ENCODE data around the gene CASP2.
A peak's percentile ranks its signal among the peaks of the same experiment; 100 is the strongest.

The CASP2 gene

GRCh38 chr7:143248761-143249354 is 39.3 kb upstream of the CASP2 start:
- Histone ChIP-seq H3K9me3 (ENCODE audit: control insufficient read depth in 1 of 2, low read length in 2 of 2) (no peaks in the 10 kb centered on the region), H3K36me3 (ENCODE audit: control insufficient read depth in 1 of 2, insufficient read depth in 2 of 2, low read length in 2 of 2) (no peaks in the 10 kb centered on the region), H3K27me3 (ENCODE audit: control insufficient read depth in 1 of 2, insufficient read depth in 2 of 2, low read length in 2 of 2) (no peaks in the 10 kb centered on the region), H3K27ac (ENCODE audit: low read depth, low read length) (peak overlapping the region; percentile 5), H3K9ac (ENCODE audit: low read depth in 1 of 2, low read length in 2 of 2) (no peak overlapping the region), H3K4me1 (ENCODE audit: control insufficient read depth in 1 of 2, insufficient read depth in 2 of 2, low read length in 2 of 2) (peaks cover 16 to 30% of the 10 kb centered on the region in 2 donors), H3K4me3 (ENCODE audit: low read depth in 1 of 2, low read length in 2 of 2) (peak overlapping the region in 1 of 2 donors; percentile 19)

GRCh38 chr7:143250199-143250598 is 38.0 kb upstream of the CASP2 start:
- H3K9me3 ChIP-seq (ENCODE audit: control insufficient read depth in 1 of 2, low read length in 2 of 2): no peaks in the 10 kb centered on the region
- no peak overlapping the region for H3K27ac ChIP-seq (ENCODE audit: low read depth, low read length)
- no peaks in the 10 kb centered on the region for H3K36me3 ChIP-seq (ENCODE audit: control insufficient read depth in 1 of 2, insufficient read depth in 2 of 2, low read length in 2 of 2)
- peaks cover 10 to 18% of the 10 kb centered on the region in 2 donors for H3K4me1 ChIP-seq (ENCODE audit: control insufficient read depth in 1 of 2, insufficient read depth in 2 of 2, low read length in 2 of 2)
- H3K9ac ChIP-seq (ENCODE audit: low read depth in 1 of 2, low read length in 2 of 2): no peak overlapping the region
- no peaks in the 10 kb centered on the region for H3K27me3 ChIP-seq (ENCODE audit: control insufficient read depth in 1 of 2, insufficient read depth in 2 of 2, low read length in 2 of 2)
- no peak overlapping the region for H3K4me3 ChIP-seq (ENCODE audit: low read depth in 1 of 2, low read length in 2 of 2)

DNA sequence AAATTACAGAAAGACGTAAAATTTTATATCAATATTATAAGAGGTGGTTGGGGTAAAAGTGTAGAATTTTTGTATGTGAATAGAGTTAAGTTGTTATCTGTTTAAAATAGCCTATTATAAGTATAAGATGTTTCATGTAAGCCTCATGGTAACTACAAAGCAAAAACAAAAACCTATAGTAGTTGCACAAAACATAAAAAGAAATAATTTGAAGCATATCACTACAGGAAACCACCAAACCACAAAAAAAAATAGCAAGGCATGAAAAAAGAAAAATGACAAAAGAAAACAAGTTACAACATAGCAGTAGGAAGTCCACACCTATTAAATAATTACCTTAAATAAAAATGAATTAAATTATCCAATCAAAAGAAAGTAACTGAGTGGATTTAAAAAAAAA is 37.3 kb upstream of the CASP2 start:
- H3K9ac ChIP-seq (ENCODE audit: low read depth in 1 of 2, low read length in 2 of 2): no peak overlapping the region
- no peak overlapping the region for H3K27ac ChIP-seq (ENCODE audit: low read depth, low read length)
- no peaks in the 10 kb centered on the region for H3K27me3 ChIP-seq (ENCODE audit: control insufficient read depth in 1 of 2, insufficient read depth in 2 of 2, low read length in 2 of 2)
- no peaks in the 10 kb centered on the region for H3K9me3 ChIP-seq (ENCODE audit: control insufficient read depth in 1 of 2, low read length in 2 of 2)
- peaks cover 4 to 13% of the 10 kb centered on the region in 2 donors for H3K4me1 ChIP-seq (ENCODE audit: control insufficient read depth in 1 of 2, insufficient read depth in 2 of 2, low read length in 2 of 2)
- no peaks in the 10 kb centered on the region for H3K36me3 ChIP-seq (ENCODE audit: control insufficient read depth in 1 of 2, insufficient read depth in 2 of 2, low read length in 2 of 2)
- no peak overlapping the region for H3K4me3 ChIP-seq (ENCODE audit: low read depth in 1 of 2, low read length in 2 of 2)

DNA sequence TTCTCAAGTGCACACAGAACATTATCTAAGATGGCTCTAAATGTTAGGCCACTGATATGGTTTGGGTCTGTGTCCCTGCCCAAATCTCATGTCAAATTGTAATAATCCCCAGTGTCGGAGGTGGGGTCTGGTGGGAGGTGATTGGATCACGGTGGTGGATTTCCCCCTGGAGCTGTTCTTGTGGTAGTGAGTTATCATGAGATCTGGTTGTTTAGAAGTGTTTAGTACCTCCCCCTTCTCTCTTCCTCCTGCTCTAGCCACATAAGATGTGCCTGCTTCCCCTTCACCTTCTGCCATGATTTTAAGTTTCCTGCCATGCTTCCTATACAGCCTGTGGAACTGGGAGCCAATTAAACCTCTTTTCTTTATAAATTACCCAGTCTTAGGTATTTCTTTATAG is 36.1 kb upstream of the CASP2 start:
- no peaks in the 10 kb centered on the region for H3K9me3 ChIP-seq (ENCODE audit: control insufficient read depth in 1 of 2, low read length in 2 of 2)
- H3K27ac ChIP-seq (ENCODE audit: low read depth, low read length): no peak overlapping the region
- no peaks in the 10 kb centered on the region for H3K36me3 ChIP-seq (ENCODE audit: control insufficient read depth in 1 of 2, insufficient read depth in 2 of 2, low read length in 2 of 2)
- no peak overlapping the region for H3K4me3 ChIP-seq (ENCODE audit: low read depth in 1 of 2, low read length in 2 of 2)
- peaks cover 4 to 13% of the 10 kb centered on the region in 2 donors for H3K4me1 ChIP-seq (ENCODE audit: control insufficient read depth in 1 of 2, insufficient read depth in 2 of 2, low read length in 2 of 2)
- no peaks in the 10 kb centered on the region for H3K27me3 ChIP-seq (ENCODE audit: control insufficient read depth in 1 of 2, insufficient read depth in 2 of 2, low read length in 2 of 2)
- H3K9ac ChIP-seq (ENCODE audit: low read depth in 1 of 2, low read length in 2 of 2): no peak overlapping the region

GRCh38 chr7:143255564-143255963 is 32.6 kb upstream of the CASP2 start:
- H3K9me3 ChIP-seq (ENCODE audit: control insufficient read depth in 1 of 2, low read length in 2 of 2): no peaks in the 10 kb centered on the region
- H3K9ac ChIP-seq (ENCODE audit: low read depth in 1 of 2, low read length in 2 of 2): no peak overlapping the region
- H3K27ac ChIP-seq (ENCODE audit: low read depth, low read length): no peak overlapping the region
- H3K4me1 ChIP-seq (ENCODE audit: control insufficient read depth in 1 of 2, insufficient read depth in 2 of 2, low read length in 2 of 2): peaks cover 11 to 15% of the 10 kb centered on the region in 2 donors
- H3K36me3 ChIP-seq (ENCODE audit: control insufficient read depth in 1 of 2, insufficient read depth in 2 of 2, low read length in 2 of 2): no peaks in the 10 kb centered on the region
- no peak overlapping the region for H3K4me3 ChIP-seq (ENCODE audit: low read depth in 1 of 2, low read length in 2 of 2)
- no peaks in the 10 kb centered on the region for H3K27me3 ChIP-seq (ENCODE audit: control insufficient read depth in 1 of 2, insufficient read depth in 2 of 2, low read length in 2 of 2)

DNA sequence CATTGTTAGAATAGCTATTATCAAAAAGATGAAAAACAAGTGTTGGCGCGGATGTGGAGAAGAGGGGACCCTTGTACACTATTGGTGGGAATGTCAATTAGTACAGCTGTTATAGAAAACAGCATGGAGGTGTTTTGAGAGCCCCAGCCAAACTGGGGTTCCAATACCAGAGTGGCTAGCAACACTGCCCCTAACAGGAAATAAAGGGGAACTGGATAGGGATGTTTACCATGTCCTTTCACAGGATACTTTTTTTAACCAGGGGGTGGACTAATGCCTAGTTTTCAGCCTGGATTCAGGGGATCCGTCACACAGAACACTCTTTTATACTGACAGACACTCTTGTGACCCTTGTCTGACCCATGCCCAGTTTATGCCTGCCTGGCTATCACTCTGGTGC is 31.8 kb upstream of the CASP2 start:
- Histone ChIP-seq H3K9me3 (ENCODE audit: control insufficient read depth in 1 of 2, low read length in 2 of 2) (no peaks in the 10 kb centered on the region), H3K27me3 (ENCODE audit: control insufficient read depth in 1 of 2, insufficient read depth in 2 of 2, low read length in 2 of 2) (no peaks in the 10 kb centered on the region), H3K9ac (ENCODE audit: low read depth in 1 of 2, low read length in 2 of 2) (no peak overlapping the region), H3K4me3 (ENCODE audit: low read depth in 1 of 2, low read length in 2 of 2) (no peak overlapping the region), H3K36me3 (ENCODE audit: control insufficient read depth in 1 of 2, insufficient read depth in 2 of 2, low read length in 2 of 2) (no peaks in the 10 kb centered on the region), H3K4me1 (ENCODE audit: control insufficient read depth in 1 of 2, insufficient read depth in 2 of 2, low read length in 2 of 2) (peaks cover 11 to 15% of the 10 kb centered on the region in 2 donors), H3K27ac (ENCODE audit: low read depth, low read length) (no peak overlapping the region)

DNA sequence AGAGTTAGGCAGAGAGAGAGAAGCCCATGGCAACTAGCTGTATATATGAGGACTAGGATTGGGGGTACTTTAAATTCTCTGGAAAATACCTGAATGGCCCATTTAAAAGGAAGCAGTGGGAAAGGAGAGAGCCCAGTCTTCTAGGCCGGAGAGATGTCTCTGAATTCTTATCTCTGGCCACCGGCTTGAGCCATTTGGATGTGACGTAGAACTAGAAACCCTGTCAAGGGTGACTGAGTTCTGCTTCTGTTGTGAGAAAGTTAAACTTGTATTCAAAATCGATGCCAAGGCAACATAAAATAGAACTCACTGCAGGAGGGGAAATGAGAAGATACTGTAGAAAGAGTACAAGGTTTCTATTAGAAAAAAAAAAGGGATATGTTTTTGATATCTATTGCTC is 31.2 kb upstream of the CASP2 start:
- no peaks in the 10 kb centered on the region for H3K36me3 ChIP-seq (ENCODE audit: control insufficient read depth in 1 of 2, insufficient read depth in 2 of 2, low read length in 2 of 2)
- H3K9ac ChIP-seq (ENCODE audit: low read depth in 1 of 2, low read length in 2 of 2): no peak overlapping the region
- peaks cover 11 to 15% of the 10 kb centered on the region in 2 donors for H3K4me1 ChIP-seq (ENCODE audit: control insufficient read depth in 1 of 2, insufficient read depth in 2 of 2, low read length in 2 of 2)
- no peak overlapping the region for H3K27ac ChIP-seq (ENCODE audit: low read depth, low read length)
- no peaks in the 10 kb centered on the region for H3K9me3 ChIP-seq (ENCODE audit: control insufficient read depth in 1 of 2, low read length in 2 of 2)
- no peak overlapping the region for H3K4me3 ChIP-seq (ENCODE audit: low read depth in 1 of 2, low read length in 2 of 2)
- no peaks in the 10 kb centered on the region for H3K27me3 ChIP-seq (ENCODE audit: control insufficient read depth in 1 of 2, insufficient read depth in 2 of 2, low read length in 2 of 2)

DNA sequence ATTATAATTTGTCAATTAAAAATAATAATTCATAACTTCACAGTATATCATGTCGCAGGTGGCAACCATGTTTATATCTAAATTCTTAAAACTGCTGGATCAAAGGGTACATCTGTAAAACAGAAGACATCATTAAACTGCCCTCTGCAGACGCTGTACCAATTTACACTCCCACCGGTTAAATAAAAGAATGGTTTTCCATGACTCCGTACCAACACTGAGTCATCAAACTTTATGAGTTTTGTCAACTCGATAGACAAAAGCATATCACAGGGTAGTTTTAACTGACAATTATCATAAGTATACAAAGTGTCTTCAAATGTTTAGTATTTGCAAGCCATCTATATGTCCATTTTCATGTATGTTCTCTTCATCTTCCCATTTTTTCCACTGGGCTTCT is 30.6 kb upstream of the CASP2 start:
- no peaks in the 10 kb centered on the region for H3K36me3 ChIP-seq (ENCODE audit: control insufficient read depth in 1 of 2, insufficient read depth in 2 of 2, low read length in 2 of 2)
- no peak overlapping the region for H3K27ac ChIP-seq (ENCODE audit: low read depth, low read length)
- H3K4me3 ChIP-seq (ENCODE audit: low read depth in 1 of 2, low read length in 2 of 2): no peak overlapping the region
- no peaks in the 10 kb centered on the region for H3K27me3 ChIP-seq (ENCODE audit: control insufficient read depth in 1 of 2, insufficient read depth in 2 of 2, low read length in 2 of 2)
- H3K9ac ChIP-seq (ENCODE audit: low read depth in 1 of 2, low read length in 2 of 2): no peak overlapping the region
- H3K9me3 ChIP-seq (ENCODE audit: control insufficient read depth in 1 of 2, low read length in 2 of 2): no peaks in the 10 kb centered on the region
- H3K4me1 ChIP-seq (ENCODE audit: control insufficient read depth in 1 of 2, insufficient read depth in 2 of 2, low read length in 2 of 2): peaks cover 12 to 15% of the 10 kb centered on the region in 2 donors

GRCh38 chr7:143258831-143259230 is 29.3 kb upstream of the CASP2 start:
- Histone ChIP-seq H3K9ac (ENCODE audit: low read depth in 1 of 2, low read length in 2 of 2) (peak overlapping the region in 1 of 2 donors; percentile 2), H3K4me3 (ENCODE audit: low read depth in 1 of 2, low read length in 2 of 2) (peak overlapping the region; percentile 11 to 42), H3K4me1 (ENCODE audit: control insufficient read depth in 1 of 2, insufficient read depth in 2 of 2, low read length in 2 of 2) (peaks cover 18% of the 10 kb centered on the region in 2 donors), H3K27ac (ENCODE audit: low read depth, low read length) (no peak overlapping the region), H3K36me3 (ENCODE audit: control insufficient read depth in 1 of 2, insufficient read depth in 2 of 2, low read length in 2 of 2) (no peaks in the 10 kb centered on the region), H3K27me3 (ENCODE audit: control insufficient read depth in 1 of 2, insufficient read depth in 2 of 2, low read length in 2 of 2) (no peaks in the 10 kb centered on the region), H3K9me3 (ENCODE audit: control insufficient read depth in 1 of 2, low read length in 2 of 2) (no peaks in the 10 kb centered on the region)

DNA sequence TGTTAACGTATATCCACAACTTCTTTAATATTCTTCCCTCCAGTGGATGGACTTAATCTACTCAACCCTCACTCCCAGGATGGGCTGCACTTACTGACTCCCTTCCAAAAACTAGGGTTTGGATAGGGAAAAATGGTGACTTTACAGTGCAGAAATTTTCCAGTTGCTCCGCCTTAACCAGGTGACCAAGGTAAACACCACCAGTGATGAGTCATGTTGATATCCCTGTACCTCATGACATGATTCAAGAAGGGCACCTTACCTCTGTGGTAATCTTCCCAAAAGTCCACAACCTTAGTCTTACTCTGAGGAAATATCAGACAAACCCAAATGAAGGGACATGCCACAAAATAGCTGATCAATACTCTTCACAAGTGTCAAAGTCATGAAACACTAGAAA is 28.4 kb upstream of the CASP2 start:
- Histone ChIP-seq H3K4me3 (ENCODE audit: low read depth in 1 of 2, low read length in 2 of 2) (no peak overlapping the region), H3K27me3 (ENCODE audit: control insufficient read depth in 1 of 2, insufficient read depth in 2 of 2, low read length in 2 of 2) (no peaks in the 10 kb centered on the region), H3K36me3 (ENCODE audit: control insufficient read depth in 1 of 2, insufficient read depth in 2 of 2, low read length in 2 of 2) (peaks cover 0 to under 1% of the 10 kb centered on the region in 2 donors), H3K9ac (ENCODE audit: low read depth in 1 of 2, low read length in 2 of 2) (no peak overlapping the region), H3K4me1 (ENCODE audit: control insufficient read depth in 1 of 2, insufficient read depth in 2 of 2, low read length in 2 of 2) (peaks cover 23 to 28% of the 10 kb centered on the region in 2 donors), H3K9me3 (ENCODE audit: control insufficient read depth in 1 of 2, low read length in 2 of 2) (no peaks in the 10 kb centered on the region), H3K27ac (ENCODE audit: low read depth, low read length) (no peak overlapping the region)
